Thyroid gland (tissue), 4 donors: ENCODE measurements around the gene BRAT1.

Experiments
- CTCF ChIP-seq, 6 experiments: fragments of 200-600 bp in 3 of 6; fragments of 450-650 bp in 3 of 6; sonication (generic) in 3 of 6; IDR thresholded peaks; one replicate each; pipeline ENCODE4 v1.5.1; 2016 to 2019; ENCODE audit warnings: antibody characterized with exemption in 6 of 6, mild to moderate bottlenecking in 2 of 6, inconsistent platforms in 1 of 6, moderate library complexity in 1 of 6
- POLR2A ChIP-seq, 2 donors: fragments of 450-650 bp; IDR thresholded peaks; one replicate each; pipeline ENCODE4 v1.6.1; 2017; ENCODE audit warnings: antibody characterized with exemption in 2 of 2, mild to moderate bottlenecking in 2 of 2, moderate library complexity in 1 of 2

DNA sequence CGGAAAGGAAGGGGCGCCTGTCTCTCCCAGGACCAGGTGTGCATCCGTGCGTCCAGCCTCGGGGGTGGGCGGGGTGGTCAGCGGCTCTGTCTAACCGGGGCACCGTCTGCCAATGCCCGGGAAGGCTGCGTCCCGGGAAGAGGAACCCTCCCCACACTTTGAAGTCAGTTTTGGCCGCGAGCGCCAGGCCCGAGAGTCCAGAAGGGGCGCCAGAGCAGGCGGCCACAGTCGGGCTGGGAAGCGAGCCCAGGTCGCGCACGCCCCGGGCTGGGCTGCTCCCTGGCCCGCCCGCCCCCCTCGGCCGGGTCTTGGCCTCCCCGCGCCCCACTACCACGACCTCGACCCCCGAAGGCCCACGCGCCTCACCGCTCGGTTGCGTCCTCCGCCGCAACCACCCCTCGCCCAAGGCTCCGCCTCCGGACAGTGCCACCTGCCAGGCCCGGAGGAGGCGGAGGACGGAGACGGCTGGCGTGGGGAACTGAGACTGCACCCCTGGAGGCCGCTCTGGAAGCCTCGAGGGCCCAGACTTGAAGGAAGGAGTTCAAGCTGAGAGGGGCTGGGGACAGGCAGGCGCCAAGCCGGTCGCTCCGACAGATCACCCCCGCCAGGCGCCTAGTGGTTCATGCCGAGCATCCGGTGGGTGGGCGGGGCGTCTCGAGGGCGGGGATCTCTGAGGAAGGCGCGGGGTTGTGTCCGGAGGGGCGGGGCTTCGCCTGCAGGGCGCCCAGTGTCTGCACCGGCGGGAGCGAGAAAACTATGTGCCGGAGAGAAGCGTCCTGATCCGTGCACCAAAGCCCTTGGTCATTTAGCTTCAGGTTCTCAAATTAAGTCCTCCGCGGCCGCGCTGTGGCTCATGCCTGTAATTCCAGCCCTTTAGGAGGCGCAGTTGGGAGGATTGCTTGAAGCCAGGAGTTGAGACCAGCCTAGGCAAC is at the start of gene BRAT1:
- TF ChIP-seq CTCF (IDR thresholded peaks at IDR 0.05) (peak in 4 of 6 experiments; percentile 6 to 51 (median 20)), POLR2A (IDR thresholded peaks at IDR 0.05) (peak in 1 of 2 donors; percentile 68)
